HEK293 (cell line): ENCODE results near the gene BEST1.
"Not testable (repeated sequence)": the region's sequence is repeated elsewhere in the genome, so short reads cannot be mapped to it uniquely, and the experiment has no call there.

Experiments
- CTCF ChIA-PET: fragments of 350-600 bp; formaldehyde crosslinking; extraction: SDS; loops from one replicate; lab custom pipeline; 2021; ENCODE audit warnings: antibody characterized with exemption; lab: Yijun Ruan, JAX
- POLR2A ChIA-PET: fragments of 300-600 bp; formaldehyde crosslinking; extraction: SDS; loops from one replicate; lab custom pipeline; 2020; ENCODE audit warnings: antibody characterized with exemption, inconsistent platforms; lab: Yijun Ruan, JAX
- H3K27ac ChIP-seq: fragments of 200-500 bp; sonication (Bioruptor generic); 2 replicates; pipeline ENCODE4 v1.5.1; 2014; ENCODE audit warnings: low read depth, low read length, control low read depth, inconsistent platforms; ENCODE audit errors: extremely low read depth
- H3K36me3 ChIP-seq, 2 experiments: fragments of 200-500 bp in 1 of 2; sonication (Bioruptor generic) in 1 of 2; 1 replicate in 1 of 2; 2 replicates in 1 of 2; pipeline ENCODE4 v1.5.1; 2014 to 2017; ENCODE audit warnings: inconsistent platforms in 2 of 2, low read length in 2 of 2; ENCODE audit not compliant: control insufficient read depth in 2 of 2, insufficient read depth in 1 of 2
- H3K4me1 ChIP-seq: fragments of 200-500 bp; sonication (Bioruptor generic); 2 replicates; pipeline ENCODE4 v1.5.1; 2014; ENCODE audit warnings: mild to moderate bottlenecking, low read length, inconsistent platforms; ENCODE audit not compliant: control insufficient read depth, insufficient read depth
- H3K4me3 ChIP-seq: 2 replicates; pipeline ENCODE4 v1.5.1; 2011; ENCODE audit warnings: low read depth, mild to moderate bottlenecking, control low read depth, low read length, moderate library complexity
- H3K9me3 ChIP-seq: fragments of 200-500 bp; sonication (Bioruptor generic); 2 replicates; pipeline ENCODE4 v1.5.1; 2014; ENCODE audit warnings: low read depth, low read length, inconsistent platforms; ENCODE audit not compliant: control insufficient read depth, insufficient read depth
- GLI4 ChIP-seq: fragments of 450-650 bp; formaldehyde crosslinking; IDR thresholded peaks from 2 replicates; pipeline ENCODE4 v1.5.1; 2016; ENCODE audit warnings: missing biosample characterization, missing genetic modification characterization
- HOXA7 ChIP-seq: sonication (generic); formaldehyde crosslinking; IDR thresholded peaks from 2 replicates; pipeline ENCODE4 v1.8.1; 2022; ENCODE audit warnings: missing genetic modification reagents, borderline replicate concordance
- HOXD13 ChIP-seq: sonication (generic); formaldehyde crosslinking; IDR thresholded peaks from 2 replicates; pipeline ENCODE4 v1.8.0; 2022; ENCODE audit warnings: missing genetic modification reagents, borderline replicate concordance
- SALL2 ChIP-seq: fragments of 450-650 bp; formaldehyde crosslinking; IDR thresholded peaks from 2 replicates; pipeline ENCODE4 v1.5.0; 2017; ENCODE audit warnings: missing biosample characterization, mild to moderate bottlenecking, missing genetic modification characterization, borderline replicate concordance
- TCF7L2 ChIP-seq: IDR thresholded peaks from 2 replicates; pipeline ENCODE4 v1.6.1; 2011; ENCODE audit warnings: low read depth, mild to moderate bottlenecking, inconsistent platforms, low read length, moderate library complexity, borderline replicate concordance
- ZFHX2 ChIP-seq: fragments of 450-650 bp; formaldehyde crosslinking; conservative IDR thresholded peaks from 2 replicates; pipeline ENCODE4 v1.5.1; 2016; ENCODE audit warnings: missing biosample characterization, missing genetic modification characterization
- ZNF121 ChIP-seq: fragments of 450-650 bp; formaldehyde crosslinking; IDR thresholded peaks from 2 replicates; pipeline ENCODE4 v1.5.1; 2016; ENCODE audit warnings: missing biosample characterization, missing genetic modification characterization
- ZNF132 ChIP-seq: fragments of 450-650 bp; formaldehyde crosslinking; IDR thresholded peaks from 2 replicates; pipeline ENCODE4 v1.5.1; 2017; ENCODE audit warnings: missing biosample characterization, missing genetic modification characterization, borderline replicate concordance
- ZNF16 ChIP-seq: fragments of 450-650 bp; formaldehyde crosslinking; IDR thresholded peaks from 2 replicates; pipeline ENCODE4 v1.5.1; 2016; ENCODE audit warnings: low read depth, missing biosample characterization, missing genetic modification characterization
- ZNF266 ChIP-seq: fragments of 450-650 bp; formaldehyde crosslinking; IDR thresholded peaks from 2 replicates; pipeline ENCODE4 v1.5.1; 2016; ENCODE audit warnings: missing biosample characterization, missing genetic modification characterization, low read depth
- ZNF416 ChIP-seq: fragments of 450-650 bp; formaldehyde crosslinking; IDR thresholded peaks from 2 replicates; pipeline ENCODE4 v1.5.1; 2016; ENCODE audit warnings: missing biosample characterization, missing genetic modification characterization
- ZNF621 ChIP-seq: fragments of 450-650 bp; formaldehyde crosslinking; IDR thresholded peaks from 2 replicates; pipeline ENCODE4 v1.5.1; 2017; ENCODE audit warnings: missing biosample characterization, missing genetic modification characterization
- ZNF658 ChIP-seq: fragments of 450-650 bp; formaldehyde crosslinking; IDR thresholded peaks from 2 replicates; pipeline ENCODE4; 2016; ENCODE audit warnings: missing biosample characterization, missing genetic modification characterization
- ZNF837 ChIP-seq: fragments of 450-650 bp; formaldehyde crosslinking; IDR thresholded peaks from 2 replicates; pipeline ENCODE4 v1.5.1; 2016; ENCODE audit warnings: missing biosample characterization, missing genetic modification characterization
- TF ChIP-seq, protein P1 (sequence below): fragments of 450-650 bp; formaldehyde crosslinking; IDR thresholded peaks from 2 replicates; pipeline ENCODE4 v1.5.1; 2016; ENCODE audit warnings: missing biosample characterization, missing genetic modification characterization, borderline replicate concordance
- TF ChIP-seq, protein P2 (sequence below): fragments of 450-650 bp; formaldehyde crosslinking; IDR thresholded peaks from 2 replicates; pipeline ENCODE4 v1.5.1; 2017; ENCODE audit warnings: missing biosample characterization, missing genetic modification characterization
- TF ChIP-seq, protein P3 (sequence below): fragments of 450-650 bp; formaldehyde crosslinking; IDR thresholded peaks from 2 replicates; pipeline ENCODE4 v1.5.1; 2016; ENCODE audit warnings: missing biosample characterization, missing genetic modification characterization
- TF ChIP-seq, protein P4 (sequence below): fragments of 450-650 bp; formaldehyde crosslinking; IDR thresholded peaks from 2 replicates; pipeline ENCODE4 v1.5.1; 2017; ENCODE audit warnings: missing biosample characterization, missing genetic modification characterization
- TF ChIP-seq, protein P5 (sequence below): fragments of 450-650 bp; formaldehyde crosslinking; optimal IDR thresholded peaks from 2 replicates; pipeline ENCODE3; 2016; ENCODE audit warnings: missing biosample characterization, mild to moderate bottlenecking, missing genetic modification characterization
- TF ChIP-seq, protein P6 (sequence below): fragments of 450-650 bp; formaldehyde crosslinking; IDR thresholded peaks from 2 replicates; pipeline ENCODE4 v1.5.1; 2016; ENCODE audit warnings: missing biosample characterization, missing genetic modification characterization

Gene BEST1

DNA sequence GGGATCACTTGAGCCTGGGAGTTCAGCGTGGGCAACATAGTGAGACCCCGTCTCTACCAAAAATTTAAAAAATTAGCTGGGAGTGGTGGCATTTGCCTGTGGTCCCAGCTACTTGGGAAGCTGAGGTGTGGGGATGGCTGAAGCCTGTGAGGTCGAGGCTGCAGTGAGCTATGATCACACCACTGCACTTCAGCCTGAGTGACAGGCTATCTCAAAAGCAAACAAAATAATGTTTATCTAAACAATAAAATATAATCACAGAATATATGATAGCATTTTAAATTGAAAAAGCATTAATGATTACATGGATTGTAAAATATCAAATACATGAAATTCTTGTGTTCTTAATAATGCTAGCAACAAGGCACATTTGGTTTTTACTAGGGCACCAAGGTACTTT, 2.7 kb downstream of the BEST1 start (continued):
- TF ChIP-seq, protein P1, sequence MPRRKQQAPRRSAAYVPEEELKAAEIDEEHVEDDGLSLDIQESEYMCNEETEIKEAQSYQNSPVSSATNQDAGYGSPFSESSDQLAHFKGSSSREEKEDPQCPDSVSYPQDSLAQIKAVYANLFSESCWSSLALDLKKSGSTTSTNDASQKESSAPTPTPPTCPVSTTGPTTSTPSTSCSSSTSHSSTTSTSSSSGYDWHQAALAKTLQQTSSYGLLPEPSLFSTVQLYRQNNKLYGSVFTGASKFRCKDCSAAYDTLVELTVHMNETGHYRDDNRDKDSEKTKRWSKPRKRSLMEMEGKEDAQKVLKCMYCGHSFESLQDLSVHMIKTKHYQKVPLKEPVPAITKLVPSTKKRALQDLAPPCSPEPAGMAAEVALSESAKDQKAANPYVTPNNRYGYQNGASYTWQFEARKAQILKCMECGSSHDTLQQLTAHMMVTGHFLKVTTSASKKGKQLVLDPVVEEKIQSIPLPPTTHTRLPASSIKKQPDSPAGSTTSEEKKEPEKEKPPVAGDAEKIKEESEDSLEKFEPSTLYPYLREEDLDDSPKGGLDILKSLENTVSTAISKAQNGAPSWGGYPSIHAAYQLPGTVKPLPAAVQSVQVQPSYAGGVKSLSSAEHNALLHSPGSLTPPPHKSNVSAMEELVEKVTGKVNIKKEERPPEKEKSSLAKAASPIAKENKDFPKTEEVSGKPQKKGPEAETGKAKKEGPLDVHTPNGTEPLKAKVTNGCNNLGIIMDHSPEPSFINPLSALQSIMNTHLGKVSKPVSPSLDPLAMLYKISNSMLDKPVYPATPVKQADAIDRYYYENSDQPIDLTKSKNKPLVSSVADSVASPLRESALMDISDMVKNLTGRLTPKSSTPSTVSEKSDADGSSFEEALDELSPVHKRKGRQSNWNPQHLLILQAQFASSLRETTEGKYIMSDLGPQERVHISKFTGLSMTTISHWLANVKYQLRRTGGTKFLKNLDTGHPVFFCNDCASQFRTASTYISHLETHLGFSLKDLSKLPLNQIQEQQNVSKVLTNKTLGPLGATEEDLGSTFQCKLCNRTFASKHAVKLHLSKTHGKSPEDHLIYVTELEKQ (tag by site-specific recombination) = no peak

DNA sequence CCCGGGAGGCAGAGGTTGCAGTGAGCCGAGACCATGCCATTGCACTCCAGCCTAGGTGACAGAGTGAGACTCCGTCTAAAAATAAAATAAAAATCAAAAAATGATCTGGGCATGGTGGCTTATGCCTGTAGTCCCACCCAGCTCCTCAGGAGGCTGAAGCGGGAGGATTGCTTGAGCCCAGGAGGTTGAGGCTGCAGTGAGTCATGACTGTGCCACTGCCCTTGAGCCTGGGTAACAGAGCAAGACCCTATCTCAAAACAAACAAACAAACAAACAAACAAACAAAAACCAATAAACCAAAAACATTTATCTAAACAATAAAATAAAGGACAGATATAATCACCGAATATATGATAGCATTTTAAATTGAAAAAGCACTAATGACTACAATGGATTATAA, 3.5 kb downstream of the BEST1 start:
- TF ChIP-seq, protein P2, sequence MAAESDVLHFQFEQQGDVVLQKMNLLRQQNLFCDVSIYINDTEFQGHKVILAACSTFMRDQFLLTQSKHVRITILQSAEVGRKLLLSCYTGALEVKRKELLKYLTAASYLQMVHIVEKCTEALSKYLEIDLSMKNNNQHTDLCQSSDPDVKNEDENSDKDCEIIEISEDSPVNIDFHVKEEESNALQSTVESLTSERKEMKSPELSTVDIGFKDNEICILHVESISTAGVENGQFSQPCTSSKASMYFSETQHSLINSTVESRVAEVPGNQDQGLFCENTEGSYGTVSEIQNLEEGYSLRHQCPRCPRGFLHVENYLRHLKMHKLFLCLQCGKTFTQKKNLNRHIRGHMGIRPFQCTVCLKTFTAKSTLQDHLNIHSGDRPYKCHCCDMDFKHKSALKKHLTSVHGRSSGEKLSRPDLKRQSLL (tag by site-specific recombination) = peak; percentile 50; the same call in 1 of the 2 replicates
- H3K36me3 ChIP-seq, POLR2A ChIA-PET, H3K27ac ChIP-seq, H3K4me3 ChIP-seq, H3K9me3 ChIP-seq, H3K4me1 ChIP-seq: not testable (repeated sequence)
- CTCF ChIA-PET = interaction anchor here (2.0 kb wide), 1 partner anchor 128 kb away, joined by 7 read pairs; no protein-coding TSS in a partner anchor

DNA sequence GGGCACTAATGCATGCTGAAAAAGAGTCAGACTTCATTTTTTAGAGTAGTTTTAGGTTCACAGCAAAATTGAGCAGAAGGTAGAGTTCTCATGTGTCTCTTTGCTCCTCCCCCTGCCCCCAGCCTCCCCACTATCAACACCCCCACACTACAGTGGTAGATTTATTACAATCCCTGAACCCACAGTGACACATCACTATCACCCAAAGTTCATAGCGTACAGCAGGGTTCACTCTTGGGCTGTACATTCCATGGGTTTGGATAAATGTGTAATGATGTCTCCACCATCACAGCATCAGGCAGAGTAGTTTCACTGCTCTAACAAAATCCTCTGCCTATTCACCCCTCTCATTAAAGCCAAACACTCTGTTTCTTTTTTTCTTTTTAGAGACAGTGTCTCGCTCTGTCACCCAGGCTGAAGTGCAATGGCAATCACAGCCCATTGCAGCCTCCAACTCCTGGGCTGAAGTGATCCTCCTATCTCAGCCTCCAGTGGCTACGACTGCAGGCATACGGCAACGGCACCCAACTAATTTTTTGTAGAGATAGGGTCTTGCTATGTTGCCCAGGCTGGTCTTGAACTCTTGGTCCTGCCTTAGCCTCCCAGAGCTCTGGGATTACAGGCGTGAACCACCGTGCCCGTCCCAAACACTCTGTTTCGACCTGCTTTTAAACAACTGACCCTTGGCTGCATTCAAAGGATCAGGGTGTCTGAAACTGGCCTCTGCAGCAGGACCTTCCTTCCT, 4.1 kb downstream of the BEST1 start:
- H3K27ac ChIP-seq = no peak overlapping the region
- ChIA-PET POLR2A (no interaction called here), CTCF (interaction anchor here (0.7 kb wide), 2 partner anchors 23 to 128 kb away, joined by 3 to 4 read pairs; no protein-coding TSS in a partner anchor)
- peaks cover under 1% of the 10 kb centered on the region; the same call in 1 of the 2 replicates for H3K4me1 ChIP-seq
- no peaks in the 10 kb centered on the region for H3K36me3 ChIP-seq
- no peak overlapping the region for H3K4me3 ChIP-seq
- H3K9me3 ChIP-seq = no peaks in the 10 kb centered on the region
- TF ChIP-seq ZNF132 (tag by site-specific recombination) (no peak), ZNF16 (no peak), ZNF621 (no peak), TCF7L2 (no peak), ZNF416 (no peak), HOXD13 (CRISPR knock-in tag) (no peak), ZNF658 (tag by site-specific recombination) (no peak), GLI4 (tag by site-specific recombination) (no peak), HOXA7 (CRISPR knock-in tag) (no peak), ZFHX2 (tag by site-specific recombination) (peak; percentile 40; the same call in 1 of the 2 replicates), ZNF266 (tag by site-specific recombination) (no peak), SALL2 (tag by site-specific recombination) (no peak), ZNF837 (no peak), ZNF121 (peak; percentile 92)
- TF ChIP-seq, protein P3, sequence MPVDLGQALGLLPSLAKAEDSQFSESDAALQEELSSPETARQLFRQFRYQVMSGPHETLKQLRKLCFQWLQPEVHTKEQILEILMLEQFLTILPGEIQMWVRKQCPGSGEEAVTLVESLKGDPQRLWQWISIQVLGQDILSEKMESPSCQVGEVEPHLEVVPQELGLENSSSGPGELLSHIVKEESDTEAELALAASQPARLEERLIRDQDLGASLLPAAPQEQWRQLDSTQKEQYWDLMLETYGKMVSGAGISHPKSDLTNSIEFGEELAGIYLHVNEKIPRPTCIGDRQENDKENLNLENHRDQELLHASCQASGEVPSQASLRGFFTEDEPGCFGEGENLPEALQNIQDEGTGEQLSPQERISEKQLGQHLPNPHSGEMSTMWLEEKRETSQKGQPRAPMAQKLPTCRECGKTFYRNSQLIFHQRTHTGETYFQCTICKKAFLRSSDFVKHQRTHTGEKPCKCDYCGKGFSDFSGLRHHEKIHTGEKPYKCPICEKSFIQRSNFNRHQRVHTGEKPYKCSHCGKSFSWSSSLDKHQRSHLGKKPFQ (tag by site-specific recombination) = no peak
- TF ChIP-seq, protein P4, sequence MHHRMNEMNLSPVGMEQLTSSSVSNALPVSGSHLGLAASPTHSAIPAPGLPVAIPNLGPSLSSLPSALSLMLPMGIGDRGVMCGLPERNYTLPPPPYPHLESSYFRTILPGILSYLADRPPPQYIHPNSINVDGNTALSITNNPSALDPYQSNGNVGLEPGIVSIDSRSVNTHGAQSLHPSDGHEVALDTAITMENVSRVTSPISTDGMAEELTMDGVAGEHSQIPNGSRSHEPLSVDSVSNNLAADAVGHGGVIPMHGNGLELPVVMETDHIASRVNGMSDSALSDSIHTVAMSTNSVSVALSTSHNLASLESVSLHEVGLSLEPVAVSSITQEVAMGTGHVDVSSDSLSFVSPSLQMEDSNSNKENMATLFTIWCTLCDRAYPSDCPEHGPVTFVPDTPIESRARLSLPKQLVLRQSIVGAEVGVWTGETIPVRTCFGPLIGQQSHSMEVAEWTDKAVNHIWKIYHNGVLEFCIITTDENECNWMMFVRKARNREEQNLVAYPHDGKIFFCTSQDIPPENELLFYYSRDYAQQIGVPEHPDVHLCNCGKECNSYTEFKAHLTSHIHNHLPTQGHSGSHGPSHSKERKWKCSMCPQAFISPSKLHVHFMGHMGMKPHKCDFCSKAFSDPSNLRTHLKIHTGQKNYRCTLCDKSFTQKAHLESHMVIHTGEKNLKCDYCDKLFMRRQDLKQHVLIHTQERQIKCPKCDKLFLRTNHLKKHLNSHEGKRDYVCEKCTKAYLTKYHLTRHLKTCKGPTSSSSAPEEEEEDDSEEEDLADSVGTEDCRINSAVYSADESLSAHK (tag by site-specific recombination) = no peak
- TF ChIP-seq, protein P5, sequence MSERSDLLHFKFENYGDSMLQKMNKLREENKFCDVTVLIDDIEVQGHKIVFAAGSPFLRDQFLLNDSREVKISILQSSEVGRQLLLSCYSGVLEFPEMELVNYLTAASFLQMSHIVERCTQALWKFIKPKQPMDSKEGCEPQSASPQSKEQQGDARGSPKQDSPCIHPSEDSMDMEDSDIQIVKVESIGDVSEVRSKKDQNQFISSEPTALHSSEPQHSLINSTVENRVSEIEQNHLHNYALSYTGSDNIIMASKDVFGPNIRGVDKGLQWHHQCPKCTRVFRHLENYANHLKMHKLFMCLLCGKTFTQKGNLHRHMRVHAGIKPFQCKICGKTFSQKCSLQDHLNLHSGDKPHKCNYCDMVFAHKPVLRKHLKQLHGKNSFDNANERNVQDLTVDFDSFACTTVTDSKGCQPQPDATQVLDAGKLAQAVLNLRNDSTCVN (tag by site-specific recombination) = no peak
- TF ChIP-seq, protein P6, sequence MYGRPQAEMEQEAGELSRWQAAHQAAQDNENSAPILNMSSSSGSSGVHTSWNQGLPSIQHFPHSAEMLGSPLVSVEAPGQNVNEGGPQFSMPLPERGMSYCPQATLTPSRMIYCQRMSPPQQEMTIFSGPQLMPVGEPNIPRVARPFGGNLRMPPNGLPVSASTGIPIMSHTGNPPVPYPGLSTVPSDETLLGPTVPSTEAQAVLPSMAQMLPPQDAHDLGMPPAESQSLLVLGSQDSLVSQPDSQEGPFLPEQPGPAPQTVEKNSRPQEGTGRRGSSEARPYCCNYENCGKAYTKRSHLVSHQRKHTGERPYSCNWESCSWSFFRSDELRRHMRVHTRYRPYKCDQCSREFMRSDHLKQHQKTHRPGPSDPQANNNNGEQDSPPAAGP (tag by site-specific recombination) = no peak
